Measurements from ENCODE around the gene COL23A1. TPM values are rescaled to one million over a fixed set of nuclear protein-coding genes. Genes with fewer than 3 reads are reported as not detected.

Gene COL23A1
- total RNA-seq, 1 experiment from 2014 or later = 15.0 TPM

DNA sequence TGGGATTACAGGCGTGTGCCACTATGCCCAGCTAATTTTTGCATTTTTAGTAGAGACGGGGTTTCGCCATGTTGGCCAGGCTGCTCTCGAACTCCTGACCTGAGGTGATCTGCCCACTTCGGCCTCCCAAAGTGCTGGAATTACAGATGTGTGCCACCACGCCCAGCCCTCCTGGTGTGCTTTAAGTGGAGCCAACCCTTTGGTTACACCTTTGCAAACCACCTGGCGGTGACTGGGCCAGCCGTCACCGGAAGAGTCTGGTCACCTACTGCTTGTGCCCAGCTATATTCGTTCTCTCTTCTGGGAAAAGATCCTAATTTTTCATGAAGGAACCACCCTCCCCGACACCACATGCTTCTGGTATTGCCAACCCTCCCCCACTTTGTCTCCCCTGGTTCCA lies 35.9 kb downstream of the COL23A1 start:
- DNase-seq (ENCODE audit: low spot score) = no peak
- Mint-ChIP-seq H3K27me3 (ENCODE audit: low read depth) (no peaks in the 10 kb centered on the region), H3K4me1 (peaks cover 47% of the 10 kb centered on the region), H3K27ac (no peak overlapping the region), H3K9me3 (no peaks in the 10 kb centered on the region), H3K36me3 (peaks cover 4% of the 10 kb centered on the region), H3K4me3 (no peak overlapping the region)
- ChIA-PET CTCF (interaction anchor here (1.3 to 5.2 kb wide), 2 partner anchors 92 to 274 kb away, joined by 3 to 55 read pairs; no protein-coding TSS in a partner anchor), POLR2A (no interaction called here)
- ATAC-seq = no peak
- no peak for TF ChIP-seq EMX1 (CRISPR knock-in tag; IDR thresholded peaks at IDR 0.05)
- TF ChIP-seq ZNF281 (CRISPR knock-in tag; IDR thresholded peaks at IDR 0.05) = no peak
- TF ChIP-seq ZBTB21 (CRISPR knock-in tag; IDR thresholded peaks at IDR 0.05; ENCODE audit: borderline replicate concordance) = no peak
- TF ChIP-seq MXD4 (CRISPR knock-in tag; IDR thresholded peaks at IDR 0.05; ENCODE audit: borderline replicate concordance) = no peak
- no peak for TF ChIP-seq USF1 (CRISPR knock-in tag; IDR thresholded peaks at IDR 0.05)
- TF ChIP-seq, protein P1, sequence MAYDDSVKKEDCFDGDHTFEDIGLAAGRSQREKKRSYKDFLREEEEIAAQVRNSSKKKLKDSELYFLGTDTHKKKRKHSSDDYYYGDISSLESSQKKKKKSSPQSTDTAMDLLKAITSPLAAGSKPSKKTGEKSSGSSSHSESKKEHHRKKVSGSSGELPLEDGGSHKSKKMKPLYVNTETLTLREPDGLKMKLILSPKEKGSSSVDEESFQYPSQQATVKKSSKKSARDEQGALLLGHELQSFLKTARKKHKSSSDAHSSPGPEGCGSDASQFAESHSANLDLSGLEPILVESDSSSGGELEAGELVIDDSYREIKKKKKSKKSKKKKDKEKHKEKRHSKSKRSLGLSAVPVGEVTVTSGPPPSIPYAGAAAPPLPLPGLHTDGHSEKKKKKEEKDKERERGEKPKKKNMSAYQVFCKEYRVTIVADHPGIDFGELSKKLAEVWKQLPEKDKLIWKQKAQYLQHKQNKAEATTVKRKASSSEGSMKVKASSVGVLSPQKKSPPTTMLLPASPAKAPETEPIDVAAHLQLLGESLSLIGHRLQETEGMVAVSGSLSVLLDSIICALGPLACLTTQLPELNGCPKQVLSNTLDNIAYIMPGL (CRISPR knock-in tag; IDR thresholded peaks at IDR 0.05) = no peak
- no peak for TF ChIP-seq SOX15 (CRISPR knock-in tag; IDR thresholded peaks at IDR 0.05)
- TF ChIP-seq ZBTB43 (CRISPR knock-in tag; IDR thresholded peaks at IDR 0.05) = no peak
- TF ChIP-seq, protein P2, sequence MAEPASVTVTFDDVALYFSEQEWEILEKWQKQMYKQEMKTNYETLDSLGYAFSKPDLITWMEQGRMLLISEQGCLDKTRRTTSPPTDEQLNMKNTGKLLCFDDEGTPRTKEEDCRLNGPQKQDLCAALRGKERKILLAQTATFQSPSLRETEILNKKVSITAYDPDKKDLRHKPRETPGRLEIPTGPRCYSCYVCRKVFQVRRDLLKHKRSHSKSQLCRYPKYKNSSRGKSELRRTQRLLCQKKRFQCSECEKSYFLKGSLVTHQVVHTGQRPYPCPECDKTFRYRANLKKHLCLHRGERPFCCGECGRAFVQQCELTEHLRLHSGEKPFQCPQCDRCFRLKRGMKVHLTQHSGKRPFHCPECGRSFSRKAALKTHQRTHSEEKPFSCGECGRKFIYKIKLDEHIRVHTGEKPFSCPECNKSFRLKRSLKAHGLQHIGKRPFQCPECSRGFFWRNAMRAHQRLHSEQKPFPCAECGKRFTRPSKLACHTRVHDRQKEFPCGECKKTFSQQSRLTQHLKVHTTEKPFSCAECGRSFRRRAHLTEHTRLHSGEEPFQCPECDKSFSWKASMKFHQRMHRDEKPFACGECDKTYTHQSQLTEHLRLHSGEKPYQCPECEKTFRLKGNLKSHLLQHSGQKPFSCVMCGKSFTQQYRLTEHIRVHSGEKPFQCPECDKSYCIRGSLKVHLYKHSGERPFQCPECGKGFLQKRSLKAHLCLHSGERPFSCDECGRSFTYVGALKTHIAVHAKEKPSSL (CRISPR knock-in tag; conservative IDR thresholded peaks at IDR 0.05) = no peak
- TF ChIP-seq ERG (CRISPR knock-in tag; IDR thresholded peaks at IDR 0.05) = no peak
- TF ChIP-seq, protein P3, sequence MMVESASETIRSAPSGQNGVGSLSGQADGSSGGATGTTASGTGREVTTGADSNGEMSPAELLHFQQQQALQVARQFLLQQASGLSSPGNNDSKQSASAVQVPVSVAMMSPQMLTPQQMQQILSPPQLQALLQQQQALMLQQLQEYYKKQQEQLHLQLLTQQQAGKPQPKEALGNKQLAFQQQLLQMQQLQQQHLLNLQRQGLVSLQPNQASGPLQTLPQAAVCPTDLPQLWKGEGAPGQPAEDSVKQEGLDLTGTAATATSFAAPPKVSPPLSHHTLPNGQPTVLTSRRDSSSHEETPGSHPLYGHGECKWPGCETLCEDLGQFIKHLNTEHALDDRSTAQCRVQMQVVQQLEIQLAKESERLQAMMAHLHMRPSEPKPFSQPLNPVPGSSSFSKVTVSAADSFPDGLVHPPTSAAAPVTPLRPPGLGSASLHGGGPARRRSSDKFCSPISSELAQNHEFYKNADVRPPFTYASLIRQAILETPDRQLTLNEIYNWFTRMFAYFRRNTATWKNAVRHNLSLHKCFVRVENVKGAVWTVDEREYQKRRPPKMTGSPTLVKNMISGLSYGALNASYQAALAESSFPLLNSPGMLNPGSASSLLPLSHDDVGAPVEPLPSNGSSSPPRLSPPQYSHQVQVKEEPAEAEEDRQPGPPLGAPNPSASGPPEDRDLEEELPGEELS (CRISPR knock-in tag; IDR thresholded peaks at IDR 0.05) = no peak
- TF ChIP-seq, protein P4, sequence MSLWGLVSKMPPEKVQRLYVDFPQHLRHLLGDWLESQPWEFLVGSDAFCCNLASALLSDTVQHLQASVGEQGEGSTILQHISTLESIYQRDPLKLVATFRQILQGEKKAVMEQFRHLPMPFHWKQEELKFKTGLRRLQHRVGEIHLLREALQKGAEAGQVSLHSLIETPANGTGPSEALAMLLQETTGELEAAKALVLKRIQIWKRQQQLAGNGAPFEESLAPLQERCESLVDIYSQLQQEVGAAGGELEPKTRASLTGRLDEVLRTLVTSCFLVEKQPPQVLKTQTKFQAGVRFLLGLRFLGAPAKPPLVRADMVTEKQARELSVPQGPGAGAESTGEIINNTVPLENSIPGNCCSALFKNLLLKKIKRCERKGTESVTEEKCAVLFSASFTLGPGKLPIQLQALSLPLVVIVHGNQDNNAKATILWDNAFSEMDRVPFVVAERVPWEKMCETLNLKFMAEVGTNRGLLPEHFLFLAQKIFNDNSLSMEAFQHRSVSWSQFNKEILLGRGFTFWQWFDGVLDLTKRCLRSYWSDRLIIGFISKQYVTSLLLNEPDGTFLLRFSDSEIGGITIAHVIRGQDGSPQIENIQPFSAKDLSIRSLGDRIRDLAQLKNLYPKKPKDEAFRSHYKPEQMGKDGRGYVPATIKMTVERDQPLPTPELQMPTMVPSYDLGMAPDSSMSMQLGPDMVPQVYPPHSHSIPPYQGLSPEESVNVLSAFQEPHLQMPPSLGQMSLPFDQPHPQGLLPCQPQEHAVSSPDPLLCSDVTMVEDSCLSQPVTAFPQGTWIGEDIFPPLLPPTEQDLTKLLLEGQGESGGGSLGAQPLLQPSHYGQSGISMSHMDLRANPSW (CRISPR knock-in tag; conservative IDR thresholded peaks at IDR 0.05; ENCODE audit: low read depth) = no peak
- TF ChIP-seq ZNF219 (CRISPR knock-in tag; IDR thresholded peaks at IDR 0.05; ENCODE audit: borderline replicate concordance) = no peak
- no peak for TF ChIP-seq ATF1 (CRISPR knock-in tag; IDR thresholded peaks at IDR 0.05)
- TF ChIP-seq JAZF1 (CRISPR knock-in tag; IDR thresholded peaks at IDR 0.05) = no peak
- TF ChIP-seq IRF1 (CRISPR knock-in tag; IDR thresholded peaks at IDR 0.05) = no peak
